Central memory CD8-positive, alpha-beta T cell (primary cell): ENCODE results near the gene HAUS8.
A peak's percentile ranks its signal among the peaks of the same experiment; 100 is the strongest.
"Not testable (repeated sequence)": the region's sequence is repeated elsewhere in the genome, so short reads cannot be mapped to it uniquely, and the experiment has no call there.

Experiments used
- ATAC-seq: fragments of 150-1000 bp; cut with Tn5 transposase; replicated peaks from 2 replicates; pipeline ENCODE4 v1.10.0; 2022; ENCODE audit warnings: mild to moderate bottlenecking, moderate FRiP score, moderate number of reproducible peaks; ENCODE audit not compliant: poor library complexity, severe bottlenecking; ENCODE audit errors: extremely low read depth
- DNase-seq, 2 donors: peaks; one replicate each; pipeline ENCODE4 v3.0.0; 2021; ENCODE audit warnings: low spot score in 2 of 2
- H3K27ac Mint-ChIP-seq: one replicate; pipeline ENCODE4 v1.8.0; 2022; ENCODE audit warnings: low read depth, mild to moderate bottlenecking, moderate library complexity, mixed read lengths
- H3K27me3 Mint-ChIP-seq: one replicate; pipeline ENCODE4 v1.8.0; 2022; ENCODE audit warnings: mixed read lengths
- H3K36me3 Mint-ChIP-seq: one replicate; pipeline ENCODE4 v1.8.0; 2022; ENCODE audit warnings: mild to moderate bottlenecking, moderate library complexity, mixed read lengths; ENCODE audit not compliant: insufficient read depth
- H3K4me1 Mint-ChIP-seq: one replicate; pipeline ENCODE4 v1.8.0; 2022; ENCODE audit warnings: mixed read lengths
- H3K4me3 Mint-ChIP-seq: one replicate; pipeline ENCODE4 v1.8.0; 2022; ENCODE audit warnings: mild to moderate bottlenecking, moderate library complexity, mixed read lengths
- H3K9me3 Mint-ChIP-seq: one replicate; pipeline ENCODE4 v1.8.0; 2022; ENCODE audit warnings: mixed read lengths

HAUS8 gene

GRCh38 chr19:17109962-17110598 is 34.8 kb upstream of the HAUS8 start:
- Mint-ChIP-seq H3K27ac (peak overlapping the region; percentile 58), H3K27me3 (no peaks in the 10 kb centered on the region), H3K9me3 (no peaks in the 10 kb centered on the region), H3K4me3 (peak overlapping the region; percentile 3), H3K4me1 (peaks cover 58% of the 10 kb centered on the region), H3K36me3 (peaks cover 42% of the 10 kb centered on the region)
- DNase-seq (peak in 1 of 2 donors; percentile 17), ATAC-seq (peak; percentile 55)

GRCh38 chr19:17109300-17109699 is 34.0 kb upstream of the HAUS8 start:
- H3K4me3 Mint-ChIP-seq = no peak overlapping the region
- H3K36me3 Mint-ChIP-seq = peaks cover 45% of the 10 kb centered on the region
- no peak for ATAC-seq
- no peaks in the 10 kb centered on the region for H3K9me3 Mint-ChIP-seq
- no peak for DNase-seq
- H3K27me3 Mint-ChIP-seq = no peaks in the 10 kb centered on the region
- H3K27ac Mint-ChIP-seq = peak overlapping the region; percentile 58
- peaks cover 61% of the 10 kb centered on the region for H3K4me1 Mint-ChIP-seq

DNA sequence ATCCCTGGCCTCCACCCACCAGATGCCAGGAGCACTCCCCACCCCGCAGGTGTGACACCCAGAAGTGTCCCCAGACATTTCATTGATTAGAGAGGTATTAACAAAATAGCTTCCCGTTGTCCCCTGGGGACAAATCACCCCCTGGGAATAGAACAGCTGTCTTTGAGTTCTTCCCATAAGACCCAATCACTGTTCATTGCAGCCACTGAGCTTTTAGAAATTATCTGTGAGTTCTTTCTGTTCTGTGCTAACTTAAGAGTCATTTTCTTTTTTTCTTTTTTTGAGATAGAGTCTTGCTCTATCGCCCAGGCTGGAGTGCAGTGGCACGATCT is 33.2 kb upstream of the HAUS8 start:
- Mint-ChIP-seq H3K4me1 (peaks cover 55% of the 10 kb centered on the region), H3K9me3 (no peaks in the 10 kb centered on the region), H3K36me3 (peaks cover 44% of the 10 kb centered on the region), H3K27me3 (no peaks in the 10 kb centered on the region), H3K27ac (peak overlapping the region; percentile 41), H3K4me3 (no peak overlapping the region)
- DNase-seq = no peak
- ATAC-seq = no peak

DNA sequence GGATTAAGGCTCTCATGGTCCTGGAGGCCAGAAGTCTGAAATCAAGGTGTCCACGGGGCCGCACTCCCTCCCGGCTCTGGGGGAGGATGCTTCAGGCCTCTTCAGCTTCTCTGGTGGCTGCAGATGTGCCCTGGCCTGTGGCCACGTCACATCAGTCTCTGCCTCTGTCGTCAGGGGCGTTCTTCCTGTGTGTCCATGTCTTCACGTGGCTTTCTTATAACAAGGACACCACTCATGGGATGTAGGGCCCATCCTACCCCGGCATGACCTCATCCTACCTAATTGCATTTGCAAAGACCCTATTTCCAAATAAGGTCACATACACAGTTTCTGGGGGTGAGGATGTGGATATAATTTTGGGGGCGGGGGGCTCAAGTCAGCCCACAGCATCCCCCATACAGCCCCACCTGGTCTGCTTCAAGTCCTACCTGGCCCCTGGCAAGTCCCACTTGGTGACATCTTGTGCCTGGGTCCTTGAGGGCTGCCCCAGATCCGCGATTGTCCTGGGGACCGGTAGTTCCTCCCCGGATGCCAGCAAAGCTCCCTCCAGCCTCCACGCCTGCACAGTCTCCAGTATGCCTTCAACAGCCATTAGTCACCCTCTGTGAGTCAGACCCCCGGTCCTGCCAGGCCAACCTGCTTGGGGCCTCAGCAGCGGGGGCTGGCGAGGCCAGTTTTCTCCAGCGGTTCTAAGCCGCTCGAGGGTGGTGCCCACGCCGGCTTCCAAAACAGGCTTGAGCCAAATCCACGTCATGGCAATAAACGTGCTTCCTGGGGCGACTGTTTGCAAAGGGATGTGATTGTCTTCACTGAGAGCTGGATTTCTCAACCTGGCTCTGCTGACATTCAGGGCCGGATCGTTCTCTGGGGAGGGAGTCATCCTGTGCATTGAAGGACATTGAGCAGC is 32.5 kb upstream of the HAUS8 start:
- peak overlapping the region; percentile 41 for H3K27ac Mint-ChIP-seq
- H3K9me3 Mint-ChIP-seq = no peaks in the 10 kb centered on the region
- H3K36me3 Mint-ChIP-seq = peaks cover 45% of the 10 kb centered on the region
- DNase-seq (no peak), ATAC-seq (no peak)
- H3K27me3 Mint-ChIP-seq = no peaks in the 10 kb centered on the region
- no peak overlapping the region for H3K4me3 Mint-ChIP-seq
- peaks cover 54% of the 10 kb centered on the region for H3K4me1 Mint-ChIP-seq

DNA sequence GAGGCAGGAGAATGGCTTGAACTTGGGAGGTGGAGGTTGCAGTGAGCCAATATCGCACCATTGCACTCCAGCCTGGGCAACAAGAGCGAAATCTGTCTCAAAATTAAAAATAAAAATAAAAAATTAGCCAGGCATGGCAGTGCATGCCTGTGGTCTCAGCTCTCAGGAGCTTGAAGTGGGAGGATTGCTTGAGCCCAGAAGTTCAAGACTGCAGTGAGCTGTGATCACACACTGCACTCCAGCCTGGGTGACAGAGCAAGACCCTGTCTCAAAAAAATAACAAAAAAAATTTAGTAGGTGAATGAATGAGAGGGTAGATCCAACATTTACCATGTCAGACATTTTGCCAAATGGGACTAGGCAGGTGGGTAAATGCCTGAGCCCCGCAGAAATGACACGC is 31.7 kb upstream of the HAUS8 start:
- peaks cover 48% of the 10 kb centered on the region for H3K4me1 Mint-ChIP-seq
- not testable (repeated sequence) for H3K27ac Mint-ChIP-seq, H3K4me3 Mint-ChIP-seq, DNase-seq, ATAC-seq, H3K27me3 Mint-ChIP-seq, H3K9me3 Mint-ChIP-seq
- H3K36me3 Mint-ChIP-seq = peaks cover 49% of the 10 kb centered on the region

- peaks cover 55% of the 10 kb centered on the region for H3K36me3 Mint-ChIP-seq
- H3K27me3 Mint-ChIP-seq = no peaks in the 10 kb centered on the region
- ATAC-seq (no peak), DNase-seq (no peak)
- no peak overlapping the region for H3K4me3 Mint-ChIP-seq
- peaks cover 41% of the 10 kb centered on the region for H3K4me1 Mint-ChIP-seq
- peak overlapping the region; percentile 32 for H3K27ac Mint-ChIP-seq
- H3K9me3 Mint-ChIP-seq = no peaks in the 10 kb centered on the region
Measured at GRCh38 chr19:17105556-17105955, 30.3 kb upstream of the HAUS8 start.

- peaks cover 35% of the 10 kb centered on the region for H3K4me1 Mint-ChIP-seq
- DNase-seq (no peak), ATAC-seq (no peak)
- no peak overlapping the region for H3K4me3 Mint-ChIP-seq
- H3K27ac Mint-ChIP-seq = peak overlapping the region; percentile 59
- no peaks in the 10 kb centered on the region for H3K9me3 Mint-ChIP-seq
- H3K36me3 Mint-ChIP-seq = peaks cover 54% of the 10 kb centered on the region
- no peaks in the 10 kb centered on the region for H3K27me3 Mint-ChIP-seq
Measured at GRCh38 chr19:17104679-17105078, 29.4 kb upstream of the HAUS8 start.

DNA sequence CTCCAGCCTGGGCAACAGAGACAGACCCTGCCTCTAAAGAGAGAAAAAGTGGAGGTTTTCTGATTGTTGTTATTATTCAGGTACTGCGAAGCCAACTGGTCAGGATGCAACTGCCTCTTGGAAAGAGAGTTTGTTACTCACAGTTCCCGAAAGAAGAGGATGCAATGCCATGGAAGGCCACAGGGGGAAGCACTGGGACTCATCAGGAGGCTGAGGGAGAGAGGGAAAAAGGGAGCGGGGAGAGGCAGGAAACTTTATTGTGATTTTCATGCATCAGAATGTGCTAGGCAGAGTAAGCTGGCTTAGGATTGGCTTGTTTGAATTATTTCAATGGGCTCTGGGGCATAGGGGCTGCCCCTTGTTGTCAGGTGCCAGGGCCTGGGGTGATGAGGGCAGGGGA is 27.9 kb upstream of the HAUS8 start:
- Mint-ChIP-seq H3K9me3 (no peaks in the 10 kb centered on the region), H3K27ac (peak overlapping the region; percentile 60), H3K4me3 (no peak overlapping the region), H3K27me3 (no peaks in the 10 kb centered on the region), H3K36me3 (peaks cover 53% of the 10 kb centered on the region), H3K4me1 (peaks cover 44% of the 10 kb centered on the region)
- ATAC-seq (no peak), DNase-seq (no peak)

GRCh38 chr19:17101686-17102628 is 26.7 kb upstream of the HAUS8 start:
- Mint-ChIP-seq H3K4me1 (peaks cover 47% of the 10 kb centered on the region), H3K27me3 (no peaks in the 10 kb centered on the region), H3K9me3 (no peaks in the 10 kb centered on the region), H3K27ac (no peak overlapping the region), H3K36me3 (peaks cover 52% of the 10 kb centered on the region), H3K4me3 (no peak overlapping the region)
- ATAC-seq = no peak
- no peak for DNase-seq

- Mint-ChIP-seq H3K27me3 (no peaks in the 10 kb centered on the region), H3K36me3 (peaks cover 34% of the 10 kb centered on the region), H3K4me3 (no peak overlapping the region), H3K4me1 (peaks cover 46% of the 10 kb centered on the region), H3K9me3 (no peaks in the 10 kb centered on the region), H3K27ac (no peak overlapping the region)
- DNase-seq (no peak), ATAC-seq (no peak)
Measured at GRCh38 chr19:17098326-17098725, 23.1 kb upstream of the HAUS8 start.

DNA sequence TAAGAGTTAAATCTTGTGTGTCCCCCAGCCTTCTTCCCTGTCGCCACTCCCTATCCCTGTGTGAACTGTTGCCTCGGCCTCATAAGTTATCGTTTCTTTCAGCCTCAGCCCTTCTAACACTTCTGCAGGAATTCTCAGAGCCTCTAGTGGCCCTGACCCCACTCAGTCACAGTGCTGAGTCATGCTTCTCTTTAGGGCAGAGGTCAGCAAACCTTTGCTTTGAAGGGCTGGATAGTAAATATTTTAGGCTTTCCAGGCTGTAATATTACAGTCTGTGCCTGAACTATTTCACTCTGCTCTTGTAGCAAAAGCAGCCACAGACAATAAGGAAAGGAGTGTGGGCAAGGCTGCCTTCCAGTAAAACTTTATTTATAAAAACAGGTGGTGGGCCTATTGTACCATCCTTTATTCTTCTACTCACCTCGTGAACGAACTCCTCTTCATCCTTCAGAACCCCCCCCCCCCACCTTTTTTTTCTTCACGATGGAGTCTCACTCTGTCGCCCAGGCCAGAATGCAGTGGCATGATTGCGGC is 22.4 kb upstream of the HAUS8 start:
- Mint-ChIP-seq H3K36me3 (peaks cover 29% of the 10 kb centered on the region), H3K9me3 (no peaks in the 10 kb centered on the region), H3K27me3 (no peaks in the 10 kb centered on the region), H3K27ac (no peak overlapping the region), H3K4me1 (peaks cover 41% of the 10 kb centered on the region), H3K4me3 (no peak overlapping the region)
- ATAC-seq = no peak
- no peak for DNase-seq
